ENCODE measurements around the gene AACS. TPM values are rescaled to one million over a fixed set of nuclear protein-coding genes. Genes with fewer than 3 reads are reported as not detected.
"Not testable (repeated sequence)": the region's sequence is repeated elsewhere in the genome, so short reads cannot be mapped to it uniquely, and the experiment has no call there.

AACS gene
- total RNA-seq, 1 donor: 12.0 TPM

- H3K4me3 ChIP-seq (ENCODE audit: low read depth, low read length): no peak overlapping the region
- no peak for TF ChIP-seq CTCF (IDR thresholded peaks at IDR 0.05; ENCODE audit: insufficient read depth, low read length)
- peak; percentile 90 for DNase-seq (ENCODE audit: low read depth)
Observed at GRCh38 chr12:125110641-125111360, 45.6 kb downstream of the AACS start.

GRCh38 chr12:125111403-125111802 lies 46.2 kb downstream of the AACS start:
- no peak for TF ChIP-seq CTCF (IDR thresholded peaks at IDR 0.05; ENCODE audit: insufficient read depth, low read length)
- DNase-seq (ENCODE audit: low read depth): peak; percentile 70
- no peak overlapping the region for H3K4me3 ChIP-seq (ENCODE audit: low read depth, low read length)

- not testable (repeated sequence) for DNase-seq (ENCODE audit: low read depth); H3K4me3 ChIP-seq (ENCODE audit: low read depth, low read length)
Observed at GRCh38 chr12:125112614-125113013, 47.4 kb downstream of the AACS start.

- TF ChIP-seq CTCF (IDR thresholded peaks at IDR 0.05; ENCODE audit: insufficient read depth, low read length): no peak
- DNase-seq (ENCODE audit: low read depth): no peak
Observed at GRCh38 chr12:125113263-125113662, 48.0 kb downstream of the AACS start.

GRCh38 chr12:125113789-125114188 lies 48.6 kb downstream of the AACS start:
- no peak overlapping the region for H3K4me3 ChIP-seq (ENCODE audit: low read depth, low read length)
- TF ChIP-seq CTCF (IDR thresholded peaks at IDR 0.05; ENCODE audit: insufficient read depth, low read length): no peak
- no peak for DNase-seq (ENCODE audit: low read depth)

More at GRCh38 chr12:125113263-125113662, 48.0 kb downstream of the AACS start:
- no peak overlapping the region for H3K4me3 ChIP-seq (ENCODE audit: low read depth, low read length)

GRCh38 chr12:125114365-125115141 lies 49.3 kb downstream of the AACS start:
- TF ChIP-seq CTCF (IDR thresholded peaks at IDR 0.05; ENCODE audit: insufficient read depth, low read length): no peak
- no peak overlapping the region for H3K4me3 ChIP-seq (ENCODE audit: low read depth, low read length)
- no peak for DNase-seq (ENCODE audit: low read depth)

- H3K4me3 ChIP-seq (ENCODE audit: low read depth, low read length): no peak overlapping the region
- no peak for DNase-seq (ENCODE audit: low read depth)
- TF ChIP-seq CTCF (IDR thresholded peaks at IDR 0.05; ENCODE audit: insufficient read depth, low read length): no peak
Observed at GRCh38 chr12:125120566-125120965, 55.3 kb downstream of the AACS start.

Data from fibroblast of the aortic adventitia (primary cell).